IPS-15b (cell line): ENCODE results near the gene TMEM203.
A peak's percentile ranks its signal among the peaks of the same experiment; 100 is the strongest.

Experiments used
- H3K27me3 ChIP-seq: one replicate; pipeline ENCODE4 v1.6.1; 2013; ENCODE audit warnings: low read length; ENCODE audit not compliant: control insufficient read depth, insufficient read depth
- H3K36me3 ChIP-seq: one replicate; pipeline ENCODE4 v1.6.1; 2013; ENCODE audit warnings: low read length; ENCODE audit not compliant: control insufficient read depth, insufficient read depth
- H3K4me1 ChIP-seq: one replicate; pipeline ENCODE4 v1.6.1; 2013; ENCODE audit warnings: mild to moderate bottlenecking, low read length; ENCODE audit not compliant: control insufficient read depth, insufficient read depth
- H3K4me3 ChIP-seq: one replicate; pipeline ENCODE4 v1.5.1; 2013; ENCODE audit warnings: low read depth, low read length
- H3K9ac ChIP-seq: one replicate; pipeline ENCODE4 v1.6.1; 2013; ENCODE audit warnings: low read depth, mild to moderate bottlenecking, low read length
- H3K9me3 ChIP-seq: one replicate; pipeline ENCODE4 v1.6.1; 2013; ENCODE audit warnings: mild to moderate bottlenecking, low read length; ENCODE audit not compliant: control insufficient read depth, insufficient read depth

Gene TMEM203

GRCh38 chr9:137237759-137238726 is 32.6 kb upstream of the TMEM203 start:
- Histone ChIP-seq H3K9ac (no peak overlapping the region), H3K27me3 (no peaks in the 10 kb centered on the region), H3K36me3 (peaks cover 12% of the 10 kb centered on the region), H3K4me3 (no peak overlapping the region), H3K9me3 (no peaks in the 10 kb centered on the region), H3K4me1 (no peaks in the 10 kb centered on the region)

GRCh38 chr9:137236936-137237421 is 31.5 kb upstream of the TMEM203 start:
- Histone ChIP-seq H3K4me3 (peak overlapping the region; percentile 13), H3K27me3 (no peaks in the 10 kb centered on the region), H3K9me3 (no peaks in the 10 kb centered on the region), H3K9ac (no peak overlapping the region), H3K4me1 (no peaks in the 10 kb centered on the region), H3K36me3 (peaks cover 2% of the 10 kb centered on the region)

DNA sequence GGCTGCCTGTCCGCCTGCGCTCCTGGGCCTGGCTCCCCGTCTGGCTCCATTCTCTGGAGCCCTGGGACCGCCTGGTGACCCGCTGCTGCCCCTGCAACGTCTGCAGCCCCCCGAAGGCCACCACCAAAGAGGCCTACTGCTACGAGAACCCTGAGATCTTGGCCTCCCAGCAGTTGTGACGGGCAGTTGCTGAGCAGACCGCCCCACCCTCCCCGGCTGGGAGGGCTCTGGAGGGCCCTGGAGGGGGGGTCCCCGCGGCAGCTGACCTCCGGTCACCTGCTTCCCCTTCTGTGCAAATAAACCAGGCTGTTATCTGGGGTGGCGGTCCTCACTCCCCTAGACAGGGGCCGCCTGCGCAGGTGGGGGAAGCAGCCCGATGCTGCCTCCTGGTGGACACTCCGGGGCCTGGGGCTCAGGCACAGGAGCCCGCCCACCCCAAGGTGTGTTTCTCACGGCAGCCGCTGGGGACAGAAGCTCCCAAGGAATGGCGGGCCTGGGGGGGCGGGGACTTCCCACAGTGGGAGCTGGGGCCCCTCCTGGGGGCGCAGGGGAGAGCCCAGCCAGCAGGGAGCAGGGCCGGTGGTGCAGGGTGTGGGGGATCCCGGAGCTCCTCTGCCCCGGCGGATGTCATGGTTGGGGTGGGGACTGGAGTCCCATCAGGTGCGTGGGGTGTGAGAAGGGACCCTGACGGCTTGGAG is 30.9 kb upstream of the TMEM203 start:
- Histone ChIP-seq H3K9ac (no peak overlapping the region), H3K4me3 (peak overlapping the region; percentile 13), H3K4me1 (no peaks in the 10 kb centered on the region)

GRCh38 chr9:137235424-137236237 is 30.2 kb upstream of the TMEM203 start:
- Histone ChIP-seq H3K4me1 (no peaks in the 10 kb centered on the region), H3K9me3 (no peaks in the 10 kb centered on the region), H3K27me3 (no peaks in the 10 kb centered on the region), H3K4me3 (no peak overlapping the region), H3K36me3 (no peaks in the 10 kb centered on the region), H3K9ac (no peak overlapping the region)

More for the DNA sequence above, 30.9 kb upstream of the TMEM203 start:
- no peaks in the 10 kb centered on the region for H3K9me3 ChIP-seq
- H3K27me3 ChIP-seq: no peaks in the 10 kb centered on the region
- H3K36me3 ChIP-seq: no peaks in the 10 kb centered on the region

DNA sequence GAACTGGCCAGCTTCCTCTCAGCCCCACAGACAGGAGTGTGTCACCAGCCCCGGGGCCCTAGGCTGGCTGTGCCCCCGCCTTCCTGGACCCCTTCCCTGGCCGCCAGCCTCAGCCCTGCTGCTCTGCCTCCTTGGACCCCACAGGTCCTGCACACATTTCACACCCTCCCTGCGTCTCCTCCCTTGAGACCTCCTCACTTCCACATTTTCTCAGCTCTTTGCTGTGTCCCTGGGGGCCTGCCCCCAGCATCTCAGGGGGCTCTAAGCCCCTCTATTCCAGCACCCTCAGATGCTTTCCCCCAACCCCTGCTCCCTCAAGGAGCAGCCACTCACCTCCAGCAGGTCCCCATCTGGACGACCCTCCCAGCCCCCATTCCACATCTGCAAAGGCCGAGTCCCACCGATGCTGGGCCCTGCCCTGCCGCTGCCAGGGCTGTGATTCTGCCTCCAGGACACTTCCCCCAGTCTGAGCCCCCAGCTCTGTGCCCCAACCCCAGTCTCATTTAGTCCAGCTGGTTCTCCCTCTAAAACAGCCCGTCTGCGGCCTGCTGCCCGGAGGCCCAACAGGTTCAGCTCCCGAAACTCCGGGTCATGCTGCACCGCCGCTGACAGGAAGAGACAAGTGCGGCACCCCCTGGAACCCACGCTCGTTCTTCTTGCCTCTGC is 29.4 kb upstream of the TMEM203 start:
- no peaks in the 10 kb centered on the region for H3K4me1 ChIP-seq
- H3K36me3 ChIP-seq: no peaks in the 10 kb centered on the region
- H3K27me3 ChIP-seq: no peaks in the 10 kb centered on the region
- H3K4me3 ChIP-seq: no peak overlapping the region
- no peaks in the 10 kb centered on the region for H3K9me3 ChIP-seq
- no peak overlapping the region for H3K9ac ChIP-seq

DNA sequence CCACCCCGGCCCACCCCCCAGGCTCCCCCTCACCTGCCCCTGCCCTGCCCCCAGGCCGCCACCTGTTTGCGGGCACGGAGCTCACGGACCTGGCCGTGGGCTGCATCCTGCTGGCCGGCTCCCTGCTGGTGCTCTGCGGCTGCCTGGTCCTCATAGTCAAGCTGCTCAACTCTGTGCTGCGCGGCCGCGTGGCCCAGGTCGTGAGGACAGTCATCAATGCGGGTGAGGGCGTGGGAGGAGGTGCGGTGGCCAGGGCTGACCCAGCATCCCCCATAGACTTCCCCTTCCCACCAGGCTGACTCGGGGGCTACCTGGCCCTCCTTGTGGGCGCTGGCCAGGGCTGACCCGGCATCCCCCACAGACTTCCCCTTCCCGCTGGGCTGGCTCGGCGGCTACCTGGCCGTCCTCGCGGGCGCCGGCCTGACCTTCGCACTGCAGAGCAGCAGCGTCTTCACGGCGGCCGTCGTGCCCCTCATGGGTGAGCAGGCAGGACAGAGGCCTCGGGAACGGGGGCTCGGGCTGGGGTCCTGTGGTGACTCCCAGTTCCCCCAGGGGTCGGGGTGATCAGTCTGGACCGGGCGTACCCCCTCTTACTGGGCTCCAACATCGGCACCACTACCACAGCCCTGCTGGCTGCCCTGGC is 28.7 kb upstream of the TMEM203 start:
- H3K4me1 ChIP-seq: no peaks in the 10 kb centered on the region
- H3K4me3 ChIP-seq: no peak overlapping the region
- H3K9me3 ChIP-seq: no peaks in the 10 kb centered on the region
- H3K9ac ChIP-seq: no peak overlapping the region
- no peaks in the 10 kb centered on the region for H3K27me3 ChIP-seq
- H3K36me3 ChIP-seq: no peaks in the 10 kb centered on the region

DNA sequence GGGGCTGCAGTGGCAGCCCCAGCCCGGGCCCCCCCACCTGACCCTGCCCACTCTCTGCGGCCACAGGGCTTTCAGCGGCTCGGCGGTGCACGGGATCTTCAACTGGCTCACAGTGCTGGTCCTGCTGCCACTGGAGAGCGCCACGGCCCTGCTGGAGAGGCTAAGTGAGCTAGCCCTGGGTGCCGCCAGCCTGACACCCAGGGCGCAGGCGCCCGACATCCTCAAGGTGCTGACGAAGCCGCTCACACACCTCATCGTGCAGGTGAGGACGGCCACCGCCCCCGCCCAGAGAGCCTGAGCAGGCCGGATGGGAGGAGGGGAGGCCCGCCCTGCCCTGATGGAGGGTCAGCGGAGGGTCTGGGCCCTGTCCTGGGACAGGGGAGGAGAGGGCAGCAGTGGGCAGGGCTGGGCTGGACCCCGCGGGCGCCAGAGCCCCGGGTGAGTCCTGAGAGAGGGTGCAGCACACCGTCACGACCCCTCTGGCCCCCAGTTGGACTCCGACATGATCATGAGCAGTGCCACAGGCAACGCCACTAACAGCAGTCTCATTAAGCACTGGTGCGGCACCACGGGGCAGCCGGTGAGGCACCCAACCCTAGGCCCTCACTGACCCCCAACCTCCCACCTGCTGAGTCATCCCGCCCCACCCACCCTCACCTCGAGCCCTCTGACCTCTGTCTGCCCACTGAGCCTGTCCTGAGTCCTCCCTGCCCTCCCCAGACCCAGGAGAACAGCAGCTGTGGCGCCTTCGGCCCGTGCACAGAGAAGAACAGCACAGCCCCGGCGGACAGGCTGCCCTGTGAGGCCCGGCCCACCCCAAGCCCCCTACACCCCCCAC is 27.9 kb upstream of the TMEM203 start:
- Histone ChIP-seq H3K36me3 (no peaks in the 10 kb centered on the region), H3K4me1 (no peaks in the 10 kb centered on the region), H3K9me3 (no peaks in the 10 kb centered on the region), H3K27me3 (no peaks in the 10 kb centered on the region), H3K9ac (no peak overlapping the region), H3K4me3 (no peak overlapping the region)

DNA sequence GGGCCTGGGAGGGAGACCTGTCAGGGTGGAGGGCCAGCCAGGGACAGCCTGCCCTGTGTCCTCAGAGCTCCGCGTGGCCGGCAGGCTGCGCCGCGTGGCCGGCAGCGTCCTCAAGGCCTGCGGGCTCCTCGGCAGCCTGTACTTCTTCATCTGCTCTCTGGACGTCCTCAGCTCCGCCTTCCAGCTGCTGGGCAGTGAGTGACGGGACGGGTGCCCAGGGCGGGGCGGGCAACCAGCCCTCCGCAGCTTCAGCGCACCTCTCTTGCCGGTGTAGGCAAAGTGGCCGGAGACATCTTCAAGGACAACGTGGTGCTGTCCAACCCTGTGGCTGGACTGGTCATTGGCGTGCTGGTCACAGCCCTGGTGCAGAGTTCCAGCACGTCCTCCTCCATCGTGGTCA is 27.1 kb upstream of the TMEM203 start:
- no peaks in the 10 kb centered on the region for H3K4me1 ChIP-seq
- no peak overlapping the region for H3K9ac ChIP-seq
- no peaks in the 10 kb centered on the region for H3K27me3 ChIP-seq
- H3K36me3 ChIP-seq: no peaks in the 10 kb centered on the region
- no peak overlapping the region for H3K4me3 ChIP-seq
- H3K9me3 ChIP-seq: no peaks in the 10 kb centered on the region

- Histone ChIP-seq H3K4me3 (no peak overlapping the region), H3K36me3 (no peaks in the 10 kb centered on the region), H3K9me3 (no peaks in the 10 kb centered on the region), H3K9ac (no peak overlapping the region), H3K27me3 (no peaks in the 10 kb centered on the region), H3K4me1 (no peaks in the 10 kb centered on the region)
Measured at GRCh38 chr9:137232101-137232500, 26.7 kb upstream of the TMEM203 start.

DNA sequence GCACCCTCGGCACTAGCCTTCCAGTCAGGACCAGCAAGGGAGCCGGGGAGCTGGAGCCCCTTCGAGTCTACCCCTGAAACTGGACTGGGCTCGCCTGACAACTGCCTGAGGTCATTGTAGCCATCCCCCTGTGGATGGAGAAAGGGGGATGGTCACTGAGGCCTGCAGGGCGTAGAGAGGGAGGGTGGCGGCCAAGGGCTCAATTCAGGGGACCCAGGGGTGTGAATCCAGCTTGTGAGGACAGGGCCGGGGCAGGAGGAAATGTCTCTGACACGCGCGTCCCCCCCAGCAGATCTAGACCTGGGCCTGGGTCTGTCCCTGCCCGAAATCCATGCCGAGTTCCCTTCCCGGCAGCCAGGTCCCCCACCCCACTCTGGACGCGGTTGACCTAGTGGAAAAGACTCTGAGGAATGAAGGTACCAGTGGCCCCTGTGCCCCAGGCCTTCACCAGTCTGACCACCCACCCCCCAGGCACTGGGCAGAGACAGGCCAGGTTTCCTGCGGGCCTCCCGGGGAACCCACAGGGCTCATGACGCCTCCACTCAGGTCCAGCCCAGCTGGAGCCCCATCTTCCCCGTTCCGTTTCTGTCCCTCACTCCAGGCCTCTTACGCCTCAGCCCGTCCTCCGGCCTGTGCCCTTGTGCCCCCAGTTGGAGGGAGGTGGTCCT is 26.1 kb upstream of the TMEM203 start:
- Histone ChIP-seq H3K4me1 (no peaks in the 10 kb centered on the region), H3K9me3 (no peaks in the 10 kb centered on the region), H3K27me3 (no peaks in the 10 kb centered on the region), H3K9ac (no peak overlapping the region), H3K4me3 (no peak overlapping the region), H3K36me3 (no peaks in the 10 kb centered on the region)
